Liver (tissue), 9 donors: ENCODE measurements around the gene MED10. TPM values are rescaled to one million over a fixed set of nuclear protein-coding genes. Genes with fewer than 3 reads are reported as not detected.

Experiments used
- DNase-seq: peaks from one replicate; pipeline ENCODE4 v3.0.0-alpha.2; 2017; ENCODE audit warnings: low spot score
- H3K27ac ChIP-seq, 2 donors: one replicate each; pipeline ENCODE4 v1.7.0; 2013; ENCODE audit warnings: inconsistent platforms in 2 of 2, low read length in 2 of 2, control low read depth in 1 of 2, low read depth in 1 of 2, mild to moderate bottlenecking in 1 of 2
- H3K27me3 ChIP-seq, 4 donors: one replicate each; pipeline versions ENCODE4 v1.6.1 to v1.7.0; 2013; ENCODE audit warnings: low read length in 3 of 4, inconsistent platforms in 1 of 4, mild to moderate bottlenecking in 1 of 4, moderate library complexity in 1 of 4; ENCODE audit not compliant: control insufficient read depth in 4 of 4, insufficient read depth in 4 of 4
- H3K36me3 ChIP-seq, 4 donors: one replicate each; pipeline versions ENCODE4 v1.6.1 to v1.7.0; 2013; ENCODE audit warnings: low read length in 3 of 4, mild to moderate bottlenecking in 3 of 4, low read depth in 1 of 4, moderate library complexity in 1 of 4; ENCODE audit not compliant: control insufficient read depth in 4 of 4, insufficient read depth in 3 of 4
- H3K4me1 ChIP-seq, 4 donors: one replicate each; pipeline versions ENCODE4 v1.6.1 to v1.7.0; 2013; ENCODE audit warnings: low read length in 3 of 4, mild to moderate bottlenecking in 3 of 4, moderate library complexity in 1 of 4; ENCODE audit not compliant: control insufficient read depth in 4 of 4, insufficient read depth in 4 of 4
- H3K4me3 ChIP-seq, 3 donors: one replicate each; pipeline versions ENCODE4 v1.6.1 to v1.7.0; 2013; ENCODE audit warnings: low read length in 3 of 3, control low read depth in 1 of 3, low read depth in 1 of 3, mild to moderate bottlenecking in 1 of 3
- H3K9ac ChIP-seq, 2 donors: one replicate each; pipeline ENCODE4 v1.7.0; 2013; ENCODE audit warnings: low read length in 2 of 2, mild to moderate bottlenecking in 2 of 2, moderate library complexity in 2 of 2, control low read depth in 1 of 2, low read depth in 1 of 2
- H3K9me3 ChIP-seq, 4 donors: one replicate each; pipeline versions ENCODE4 v1.6.1 to v1.7.0; 2013; ENCODE audit warnings: low read length in 3 of 4; ENCODE audit not compliant: control insufficient read depth in 4 of 4
- CTCF ChIP-seq: fragments of 150-350 bp; IDR thresholded peaks from 2 replicates; pipeline ENCODE4 v1.5.1; 2017; ENCODE audit warnings: improper control_type of control experiment, low read depth, low read length; ENCODE audit not compliant: missing input control
- EGR1 ChIP-seq, 2 donors: IDR thresholded peaks; 2 replicates each; pipeline ENCODE4 v1.6.1; 2016 to 2018; ENCODE audit warnings: antibody characterized with exemption in 2 of 2, low read depth in 2 of 2
- FOXA2 ChIP-seq: IDR thresholded peaks from 2 replicates; pipeline ENCODE4 v1.6.1; 2016; ENCODE audit warnings: antibody characterized with exemption
- GABPA ChIP-seq, 2 donors: IDR thresholded peaks in 1 of 2; conservative IDR thresholded peaks in 1 of 2; 2 replicates each; pipeline ENCODE4 v1.6.1; 2016; ENCODE audit warnings: antibody characterized with exemption in 2 of 2, mild to moderate bottlenecking in 1 of 2, moderate library complexity in 1 of 2
- HNF4A ChIP-seq, 2 donors: conservative IDR thresholded peaks; 2 replicates each; pipeline ENCODE4 v1.6.1; 2016; ENCODE audit warnings: antibody characterized with exemption in 2 of 2, mild to moderate bottlenecking in 2 of 2
- HNF4G ChIP-seq: IDR thresholded peaks from 2 replicates; pipeline ENCODE4 v1.6.1; 2016; ENCODE audit warnings: antibody characterized with exemption
- JUND ChIP-seq, 2 donors: IDR thresholded peaks; 2 replicates each; pipeline ENCODE4 v1.6.1; 2016; ENCODE audit warnings: antibody characterized with exemption in 2 of 2
- NR2F2 ChIP-seq: IDR thresholded peaks from 2 replicates; pipeline ENCODE4 v1.6.1; 2016; ENCODE audit warnings: antibody characterized with exemption
- RAD21 ChIP-seq, 2 donors: IDR thresholded peaks; 2 replicates each; pipeline ENCODE4 v1.6.1; 2016; ENCODE audit warnings: antibody characterized with exemption in 2 of 2, mild to moderate bottlenecking in 2 of 2
- RXRA ChIP-seq, 2 donors: IDR thresholded peaks; 2 replicates each; pipeline ENCODE4 v1.6.1; 2017 to 2018; ENCODE audit warnings: antibody characterized with exemption in 2 of 2, mild to moderate bottlenecking in 1 of 2
- SP1 ChIP-seq: IDR thresholded peaks from 2 replicates; pipeline ENCODE4 v1.6.1; 2018; ENCODE audit warnings: antibody characterized with exemption, mild to moderate bottlenecking
- TAF1 ChIP-seq: conservative IDR thresholded peaks from 2 replicates; pipeline ENCODE4 v1.6.1; 2016; ENCODE audit warnings: antibody characterized with exemption, mild to moderate bottlenecking
- YY1 ChIP-seq: IDR thresholded peaks from 2 replicates; pipeline ENCODE4 v1.6.1; 2016; ENCODE audit warnings: antibody characterized with exemption, mild to moderate bottlenecking
- ZBTB33 ChIP-seq: IDR thresholded peaks from 2 replicates; pipeline ENCODE4 v1.6.1; 2016; ENCODE audit warnings: antibody characterized with exemption
- WGBS: extraction: QIAGEN DNeasy Blood & Tissue Kit; methylation state at CpG from one replicate; pipeline ENCODE4 v1.1.7; 2013; 5-methylcytosine and 5-hydroxymethylcytosine counted together
- polyA plus RNA-seq, 2 donors: library from polyadenylated mRNA; stranded (reverse) in 1 of 2; unstranded in 1 of 2; fragments of 200-250 nt in 1 of 2; fragments of >200 nt in 1 of 2; fragmentation: Nextera tagmentation in 1 of 2; extraction: Ambion mirVana in 1 of 2; gene quantifications; one replicate each; pipeline versions ENCODE4 v1.2.1 to v1.2.3, GENCODE V29; 2013 to 2015
- total RNA-seq, 2 donors: library from RNA; depleted of rRNA; stranded (reverse); fragments of >200 nt; gene quantifications; one replicate each; pipeline ENCODE4 v1.2.3, GENCODE V29; 2014
- TF ChIP-seq, protein P1 (sequence below): IDR thresholded peaks from 2 replicates; pipeline ENCODE4 v1.6.1; 2016; ENCODE audit warnings: antibody characterized with exemption, mild to moderate bottlenecking
- TF ChIP-seq, protein P2 (sequence below): IDR thresholded peaks from 2 replicates; pipeline ENCODE4 v1.6.1; 2016; ENCODE audit warnings: antibody characterized with exemption
- TF ChIP-seq, protein P3 (sequence below): IDR thresholded peaks from 2 replicates; pipeline ENCODE4 v1.6.1; 2016; ENCODE audit warnings: antibody characterized with exemption
- donor health status: healthy.
- donor health status: healthy.
- donor health status: healthy.
- donor health status: healthy.
- donor health status: healthy.

MED10 gene
- total and polyA plus RNA-seq, 4 donors, result 6.1 to 31.5 (median 11.5) TPM

GRCh38 chr5:6410421-6410820, 32.1 kb upstream of the MED10 start (continued):
- TF ChIP-seq, protein P1, sequence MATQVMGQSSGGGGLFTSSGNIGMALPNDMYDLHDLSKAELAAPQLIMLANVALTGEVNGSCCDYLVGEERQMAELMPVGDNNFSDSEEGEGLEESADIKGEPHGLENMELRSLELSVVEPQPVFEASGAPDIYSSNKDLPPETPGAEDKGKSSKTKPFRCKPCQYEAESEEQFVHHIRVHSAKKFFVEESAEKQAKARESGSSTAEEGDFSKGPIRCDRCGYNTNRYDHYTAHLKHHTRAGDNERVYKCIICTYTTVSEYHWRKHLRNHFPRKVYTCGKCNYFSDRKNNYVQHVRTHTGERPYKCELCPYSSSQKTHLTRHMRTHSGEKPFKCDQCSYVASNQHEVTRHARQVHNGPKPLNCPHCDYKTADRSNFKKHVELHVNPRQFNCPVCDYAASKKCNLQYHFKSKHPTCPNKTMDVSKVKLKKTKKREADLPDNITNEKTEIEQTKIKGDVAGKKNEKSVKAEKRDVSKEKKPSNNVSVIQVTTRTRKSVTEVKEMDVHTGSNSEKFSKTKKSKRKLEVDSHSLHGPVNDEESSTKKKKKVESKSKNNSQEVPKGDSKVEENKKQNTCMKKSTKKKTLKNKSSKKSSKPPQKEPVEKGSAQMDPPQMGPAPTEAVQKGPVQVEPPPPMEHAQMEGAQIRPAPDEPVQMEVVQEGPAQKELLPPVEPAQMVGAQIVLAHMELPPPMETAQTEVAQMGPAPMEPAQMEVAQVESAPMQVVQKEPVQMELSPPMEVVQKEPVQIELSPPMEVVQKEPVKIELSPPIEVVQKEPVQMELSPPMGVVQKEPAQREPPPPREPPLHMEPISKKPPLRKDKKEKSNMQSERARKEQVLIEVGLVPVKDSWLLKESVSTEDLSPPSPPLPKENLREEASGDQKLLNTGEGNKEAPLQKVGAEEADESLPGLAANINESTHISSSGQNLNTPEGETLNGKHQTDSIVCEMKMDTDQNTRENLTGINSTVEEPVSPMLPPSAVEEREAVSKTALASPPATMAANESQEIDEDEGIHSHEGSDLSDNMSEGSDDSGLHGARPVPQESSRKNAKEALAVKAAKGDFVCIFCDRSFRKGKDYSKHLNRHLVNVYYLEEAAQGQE, result no peak
- TF ChIP-seq TAF1, result no peak
- TF ChIP-seq EGR1 (IDR thresholded peaks at IDR 0.05; ENCODE audit: low read depth in 2 of 2), result no peak
- TF ChIP-seq ZBTB33, result no peak
- no peak for TF ChIP-seq NR2F2

GRCh38 chr5:6408627-6409446, 30.5 kb upstream of the MED10 start:
- peaks cover 0 to 2% (median 0%) of the 10 kb centered on the region in 4 donors for H3K27me3 ChIP-seq
- no peak overlapping the region for H3K27ac ChIP-seq
- 71% methylated on average over 8 of the region's 8 CpGs for WGBS
- no peak for TF ChIP-seq YY1
- no peak for TF ChIP-seq HNF4A (conservative IDR thresholded peaks at IDR 0.05)
- TF ChIP-seq SP1, result no peak
- TF ChIP-seq GABPA (IDR thresholded peaks at IDR 0.05 in 1 of 2, conservative IDR thresholded peaks at IDR 0.05 in 1 of 2), result no peak
- TF ChIP-seq, protein P1, result no peak
- no peak for TF ChIP-seq CTCF
- TF ChIP-seq, protein P2, sequence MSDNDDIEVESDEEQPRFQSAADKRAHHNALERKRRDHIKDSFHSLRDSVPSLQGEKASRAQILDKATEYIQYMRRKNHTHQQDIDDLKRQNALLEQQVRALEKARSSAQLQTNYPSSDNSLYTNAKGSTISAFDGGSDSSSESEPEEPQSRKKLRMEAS, result no peak
- no peak for TF ChIP-seq NR2F2
- no peak for TF ChIP-seq FOXA2
- no peak for TF ChIP-seq HNF4G
- TF ChIP-seq TAF1, result no peak
- TF ChIP-seq, protein P3, sequence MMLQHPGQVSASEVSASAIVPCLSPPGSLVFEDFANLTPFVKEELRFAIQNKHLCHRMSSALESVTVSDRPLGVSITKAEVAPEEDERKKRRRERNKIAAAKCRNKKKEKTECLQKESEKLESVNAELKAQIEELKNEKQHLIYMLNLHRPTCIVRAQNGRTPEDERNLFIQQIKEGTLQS, result no peak
- no peak for TF ChIP-seq EGR1 (IDR thresholded peaks at IDR 0.05; ENCODE audit: low read depth in 2 of 2)
- TF ChIP-seq RXRA (IDR thresholded peaks at IDR 0.05), result no peak
- TF ChIP-seq RAD21 (IDR thresholded peaks at IDR 0.05), result no peak
- no peak for TF ChIP-seq JUND (IDR thresholded peaks at IDR 0.05)
- no peak for TF ChIP-seq ZBTB33
- H3K9ac ChIP-seq, result no peak overlapping the region
- DNase-seq, result no peak
- H3K4me3 ChIP-seq, result no peak overlapping the region
- no peaks in the 10 kb centered on the region for H3K4me1 ChIP-seq
- no peaks in the 10 kb centered on the region for H3K36me3 ChIP-seq
- no peaks in the 10 kb centered on the region for H3K9me3 ChIP-seq
